ENCODE data around the gene SFXN5.
A peak's percentile ranks its signal among the peaks of the same experiment; 100 is the strongest.

SFXN5 gene

GRCh38 chr2:72892506-72893173, 178.9 kb downstream of the SFXN5 start:
- DNase-seq: peak; percentile 72

Data from NCI-H1105 treated with DMSO at 0.1 percent for 48 hours (cell line).